Measurements from ENCODE around the gene PPL.

DNA sequence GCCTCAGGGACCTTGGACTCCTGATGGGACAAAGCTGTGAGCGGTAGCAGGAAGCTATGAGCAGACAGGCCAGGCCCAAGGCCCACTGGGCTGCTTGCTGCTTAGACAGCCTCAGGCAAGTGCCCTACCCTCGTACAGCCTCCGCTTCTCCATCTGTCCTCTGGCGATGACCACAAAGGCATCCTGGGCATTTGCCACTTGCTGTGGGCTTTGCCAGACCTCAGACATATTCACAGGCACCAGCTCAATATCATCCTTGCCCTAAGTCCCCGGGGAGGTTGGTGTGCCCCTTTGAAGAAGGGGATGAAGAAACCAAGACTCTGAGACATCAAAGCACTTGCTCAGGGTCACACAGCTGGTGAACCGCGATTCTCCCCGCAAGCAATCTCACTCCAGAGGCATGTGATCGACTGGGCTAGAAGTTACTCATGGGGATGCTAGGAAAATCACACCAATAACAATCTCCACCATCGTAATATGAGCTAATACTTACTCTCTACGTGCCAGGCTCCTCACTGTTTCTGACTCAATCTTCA, 21.7 kb downstream of the PPL start:
- TF ChIP-seq POLR2A (IDR thresholded peaks at IDR 0.05; ENCODE audit: low read depth, low read length) (no peak), POLR2AphosphoS5 (IDR thresholded peaks at IDR 0.05; ENCODE audit: low read depth, low read length) (no peak), TAF1 (IDR thresholded peaks at IDR 0.05; ENCODE audit: borderline replicate concordance, low read depth, low read length) (no peak)
